HG03095 (cell line): Measurements from ENCODE around the gene SELENBP1.
"Not testable (repeated sequence)": the region's sequence is repeated elsewhere in the genome, so short reads cannot be mapped to it uniquely, and the experiment has no call there.

ENCODE experiments used
- ATAC-seq: cut with Tn5 transposase; IDR thresholded peaks from one replicate; pipeline ENCODE4 v1.9.1; 2021; ENCODE audit warnings: moderate library complexity; ENCODE audit not compliant: unreplicated experiment

Gene SELENBP1

GRCh38 chr1:151372058-151372934 lies at the start of gene SELENBP1:
TSS of gene SELENBP1 (minus strand) at chr1:151372705. CDS start at chr1:151372641, 64 bp downstream.
- ATAC-seq: no peak

GRCh38 chr1:151419819-151420218 lies 47.3 kb upstream of the SELENBP1 start:
- ATAC-seq: no peak

GRCh38 chr1:151418081-151418480 lies 45.6 kb upstream of the SELENBP1 start:
- ATAC-seq: no peak

- ATAC-seq: no peak
Observed at GRCh38 chr1:151416231-151416630, 43.7 kb upstream of the SELENBP1 start.

- ATAC-seq: no peak
Observed at GRCh38 chr1:151411884-151412283, 39.4 kb upstream of the SELENBP1 start.

GRCh38 chr1:151408891-151409290 lies 36.4 kb upstream of the SELENBP1 start:
- ATAC-seq: no peak

GRCh38 chr1:151407304-151407703 lies 34.8 kb upstream of the SELENBP1 start:
- no peak for ATAC-seq

GRCh38 chr1:151406176-151406575 lies 33.7 kb upstream of the SELENBP1 start:
- no peak for ATAC-seq

- ATAC-seq: no peak
Observed at GRCh38 chr1:151405187-151405951, 32.9 kb upstream of the SELENBP1 start.

GRCh38 chr1:151403612-151404011 lies 31.1 kb upstream of the SELENBP1 start:
- ATAC-seq: no peak

- ATAC-seq: no peak
Observed at GRCh38 chr1:151402764-151403163, 30.3 kb upstream of the SELENBP1 start.

GRCh38 chr1:151401860-151402259 lies 29.4 kb upstream of the SELENBP1 start:
- no peak for ATAC-seq

- no peak for ATAC-seq
Observed at GRCh38 chr1:151401125-151401788, 28.8 kb upstream of the SELENBP1 start.

- ATAC-seq: peak; percentile 70
Observed at GRCh38 chr1:151399324-151400171, 27.0 kb upstream of the SELENBP1 start, which contains the start of gene PSMB4. TSS of gene PSMB4 (plus strand) at chr1:151399573. CDS start at chr1:151399588, 15 bp downstream.

GRCh38 chr1:151396265-151396664 lies 23.8 kb upstream of the SELENBP1 start:
- ATAC-seq: not testable (repeated sequence)

GRCh38 chr1:151393583-151393982 lies 21.1 kb upstream of the SELENBP1 start:
- ATAC-seq: no peak

GRCh38 chr1:151391079-151391563 lies 18.6 kb upstream of the SELENBP1 start:
- ATAC-seq: no peak

GRCh38 chr1:151390221-151391078 lies 17.9 kb upstream of the SELENBP1 start:
- ATAC-seq: not testable (repeated sequence)

- no peak for ATAC-seq
Observed at GRCh38 chr1:151386002-151386401, 13.5 kb upstream of the SELENBP1 start.
